DMS53 (cell line): ENCODE data around the gene LITAFD.

Experiments
- DNase-seq: peaks from one replicate; lab custom pipeline; 2025; lab: John Stamatoyannopoulos, UW

The LITAFD gene

DNA sequence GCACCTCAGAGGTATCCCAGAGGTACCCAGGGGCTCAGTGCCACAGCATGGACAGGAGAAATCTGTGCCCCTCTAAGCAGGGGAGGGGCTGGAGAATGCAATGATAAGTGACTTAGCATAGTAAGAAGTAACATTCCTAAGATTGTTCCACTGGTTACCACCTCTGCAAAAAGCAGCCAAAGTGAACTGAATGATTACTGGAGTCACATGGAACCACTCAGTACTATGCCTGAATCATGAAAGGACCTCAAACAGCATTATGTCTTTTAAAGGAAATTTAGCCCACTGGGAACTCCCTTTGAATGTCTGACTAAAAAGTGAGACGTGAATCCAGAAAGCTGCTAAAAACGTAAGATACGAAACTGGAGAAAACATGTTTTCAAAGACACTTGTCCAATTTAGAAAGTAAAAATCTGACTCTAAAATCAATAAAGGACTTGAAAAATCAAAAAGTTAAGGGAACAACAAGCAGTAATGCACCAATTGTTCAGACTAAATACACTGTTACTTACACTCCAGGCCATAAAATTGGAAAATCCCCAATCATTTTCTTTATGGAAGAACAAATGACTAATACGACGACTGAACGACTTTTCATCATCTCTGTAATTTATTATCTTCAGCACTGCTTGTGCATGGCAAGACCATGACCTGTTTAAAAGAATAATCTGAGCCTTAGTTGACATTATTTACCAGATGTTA is 38.6 kb downstream of the LITAFD start:
- no peak for DNase-seq

DNA sequence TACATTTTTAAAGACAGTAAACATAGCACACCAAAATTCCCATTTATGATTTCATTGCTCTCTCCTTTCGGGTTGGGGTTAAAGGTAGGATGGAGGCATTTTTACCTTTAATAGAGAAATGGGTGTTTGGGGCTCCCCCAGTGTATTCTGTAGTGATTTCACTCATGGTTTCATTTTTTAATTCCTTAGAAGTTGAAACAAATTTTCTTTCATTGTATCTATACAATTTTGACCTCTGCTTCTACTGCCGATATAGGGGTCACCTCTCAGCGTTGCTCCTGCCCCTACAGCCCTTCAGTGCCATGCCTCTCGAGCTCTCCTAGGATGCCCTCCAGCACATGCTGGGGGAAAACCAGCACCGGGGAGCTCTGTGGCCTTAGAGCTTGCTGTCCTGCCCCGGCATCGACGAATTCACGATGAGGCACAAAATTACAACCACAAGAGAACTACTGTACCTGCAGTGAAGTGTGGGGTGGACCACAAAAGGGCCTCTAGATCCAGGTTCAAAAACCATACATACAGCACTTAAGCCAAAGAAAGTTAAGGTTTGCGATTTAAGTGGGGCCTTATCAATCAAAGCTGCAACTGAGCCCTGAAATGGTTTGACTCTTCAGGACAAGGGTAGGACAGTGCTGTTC is 39.3 kb downstream of the LITAFD start:
- DNase-seq, result no peak

DNA sequence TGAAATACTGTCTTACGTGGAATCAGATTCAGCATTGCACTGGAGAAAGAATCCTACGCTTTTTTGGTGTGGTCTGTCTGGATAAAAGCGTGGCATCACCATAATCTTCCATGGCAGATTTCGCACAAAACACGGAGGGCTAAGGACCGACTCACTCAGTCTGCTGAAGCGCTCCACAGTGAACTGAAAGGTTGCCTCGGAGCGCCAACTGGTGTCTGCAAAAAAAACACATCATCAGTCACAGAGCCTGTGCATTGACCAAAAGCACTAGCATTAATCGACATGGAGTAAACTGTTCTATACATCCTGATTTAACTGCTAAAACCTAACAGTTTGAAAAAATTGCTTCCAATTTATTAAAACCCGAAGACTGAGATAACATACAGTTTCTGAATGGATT is 41.0 kb downstream of the LITAFD start:
- no peak for DNase-seq

DNA sequence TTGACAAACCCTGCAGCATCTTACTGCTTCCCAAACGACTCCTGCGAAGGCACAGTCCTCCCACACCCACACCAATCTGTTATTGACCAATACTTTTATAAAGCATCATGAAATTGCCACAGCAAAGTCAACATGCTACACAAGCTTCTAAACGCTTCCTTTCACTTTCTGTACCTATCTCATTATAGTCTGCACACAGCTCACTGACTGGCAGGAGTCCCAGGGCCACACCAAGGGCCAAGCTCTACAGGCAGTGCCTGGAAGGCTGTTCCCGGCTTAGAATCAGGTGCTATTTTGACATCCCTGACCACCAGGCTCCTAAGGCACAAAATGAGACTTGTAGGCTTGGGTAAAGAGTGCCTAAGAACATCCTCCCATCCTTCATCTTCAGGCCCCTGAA is 42.1 kb downstream of the LITAFD start:
- DNase-seq, result no peak

DNA sequence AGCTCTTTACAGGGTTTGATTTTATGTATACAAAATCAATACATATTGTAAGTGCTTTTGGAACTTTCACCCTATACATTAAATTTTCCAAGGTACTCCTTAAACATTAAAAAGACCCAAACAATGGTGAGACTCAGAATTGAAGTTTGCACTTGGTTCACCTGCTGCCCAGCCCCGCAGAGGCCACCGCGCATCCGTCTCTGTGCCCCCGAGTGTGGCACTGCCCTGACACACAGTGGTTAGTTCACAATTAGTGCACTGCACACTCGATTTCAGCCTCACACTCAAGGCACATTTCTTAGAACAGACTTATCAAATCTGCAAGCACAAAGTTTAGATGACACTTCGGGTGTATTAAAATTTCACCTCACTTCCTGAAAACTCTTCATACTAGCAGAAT is 43.3 kb downstream of the LITAFD start:
- no peak for DNase-seq

DNA sequence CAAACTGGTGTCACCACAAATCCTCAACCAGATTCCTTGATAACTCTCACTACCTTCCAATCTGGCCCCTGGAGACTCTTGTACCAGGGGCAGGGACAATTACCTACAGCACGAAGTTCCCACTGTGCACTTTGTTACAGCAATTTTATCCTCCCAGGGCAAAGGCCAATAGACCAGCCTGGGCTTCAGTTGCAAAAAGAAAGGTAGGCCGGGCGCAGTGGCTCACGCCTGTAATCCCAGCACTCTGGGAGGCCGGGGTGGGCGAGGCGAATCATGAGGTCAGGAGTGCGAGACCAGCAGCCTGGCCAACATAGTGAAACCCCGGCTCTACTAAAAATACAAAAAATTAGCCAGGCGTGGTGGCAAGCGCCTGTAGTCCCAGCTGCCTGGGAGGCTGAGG is 44.7 kb downstream of the LITAFD start:
- DNase-seq, result no peak

DNA sequence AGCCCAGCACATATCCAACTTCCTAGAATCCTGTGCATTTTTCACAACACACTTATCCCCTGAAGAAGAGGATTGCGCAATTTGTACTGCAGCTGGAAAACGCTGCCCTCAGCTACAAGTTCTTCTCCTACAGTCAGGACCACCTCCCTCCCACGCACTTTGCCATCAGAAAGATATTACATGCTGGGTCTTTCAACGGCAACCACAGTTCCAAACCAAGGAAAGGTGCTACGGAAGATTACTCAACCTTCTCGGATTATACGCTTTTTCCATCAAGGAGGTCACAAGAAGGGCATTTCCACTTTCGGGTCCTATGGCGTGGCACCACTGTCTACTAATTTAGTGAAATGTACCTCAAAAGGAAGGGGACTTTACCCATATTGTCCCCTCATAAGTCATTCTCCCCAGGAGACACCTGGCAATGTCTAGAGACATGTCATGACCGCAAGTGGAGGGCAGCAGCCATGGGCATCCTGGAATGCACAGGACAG is 46.4 kb downstream of the LITAFD start:
- DNase-seq, result no peak

DNA sequence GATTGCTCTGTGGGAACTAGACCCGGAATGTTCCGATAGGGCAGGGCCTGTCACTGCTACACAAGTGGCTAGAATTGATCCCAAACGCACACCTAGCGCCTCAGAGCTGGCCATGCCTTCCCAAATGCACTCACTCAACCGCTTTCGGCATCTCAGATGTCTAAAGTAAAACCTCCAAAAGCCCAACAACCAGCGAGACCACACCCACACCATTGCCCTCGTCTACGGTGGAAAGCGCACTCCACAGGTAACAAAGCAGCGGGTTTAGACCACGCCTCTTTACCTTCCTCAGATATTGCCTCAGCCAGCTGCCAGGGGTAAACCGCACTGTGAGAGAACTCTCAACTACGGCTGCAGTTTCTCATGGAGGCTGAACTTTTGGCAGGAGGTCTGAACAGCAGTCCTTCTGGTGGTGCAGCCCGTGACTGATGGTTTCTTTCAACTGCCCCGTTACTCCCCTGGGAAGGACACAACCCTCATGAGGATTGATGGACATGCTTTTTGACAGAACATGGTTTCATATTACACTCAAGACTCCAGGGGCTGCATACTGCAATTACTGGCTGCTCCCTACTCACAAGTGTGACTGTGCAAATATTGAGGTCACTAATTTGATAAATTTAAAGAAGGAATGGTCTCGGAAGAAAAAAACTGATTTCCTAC is 47.1 kb downstream of the LITAFD start:
- no peak for DNase-seq

DNA sequence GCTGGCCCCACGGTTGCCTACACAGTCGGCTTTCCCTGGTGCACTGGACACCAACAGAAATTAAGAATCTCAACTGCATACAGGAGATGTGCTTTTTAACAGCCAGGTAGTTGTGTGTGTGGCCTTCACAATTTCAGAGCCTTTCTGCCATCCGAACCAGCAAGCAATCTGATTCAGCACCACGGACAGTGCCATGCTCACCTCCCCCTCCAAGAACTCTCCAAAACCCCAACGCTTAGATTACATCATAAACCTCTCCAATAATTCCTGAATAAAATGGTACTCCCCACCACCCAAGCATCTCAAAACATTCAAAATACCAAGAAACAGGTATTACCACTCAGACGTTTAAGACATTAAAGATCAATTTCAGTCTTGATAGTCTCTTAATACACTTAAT is 49.7 kb downstream of the LITAFD start:
- no peak for DNase-seq

DNA sequence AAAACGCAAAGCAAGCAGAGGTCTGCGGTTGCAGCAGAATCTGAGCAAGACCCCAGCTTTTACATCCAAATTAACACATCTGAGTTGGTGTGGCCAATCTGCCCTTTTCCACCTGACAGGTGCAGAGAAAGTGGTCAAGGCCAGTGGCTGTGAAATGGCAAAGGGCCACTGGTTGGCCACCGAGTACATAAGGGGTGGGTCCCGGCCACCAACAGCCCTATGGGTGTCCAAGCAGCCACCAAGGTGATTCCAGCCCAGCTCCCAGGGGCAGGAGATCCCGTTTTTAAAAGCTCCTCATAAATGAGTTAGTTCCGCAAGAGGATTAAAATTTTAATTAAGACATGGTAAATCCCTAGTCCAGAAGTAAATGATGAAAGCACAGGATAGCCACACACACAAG is 52.5 kb downstream of the LITAFD start:
- DNase-seq, result no peak
